ENCODE measurements around the gene NOP14.

NOP14 gene

DNA sequence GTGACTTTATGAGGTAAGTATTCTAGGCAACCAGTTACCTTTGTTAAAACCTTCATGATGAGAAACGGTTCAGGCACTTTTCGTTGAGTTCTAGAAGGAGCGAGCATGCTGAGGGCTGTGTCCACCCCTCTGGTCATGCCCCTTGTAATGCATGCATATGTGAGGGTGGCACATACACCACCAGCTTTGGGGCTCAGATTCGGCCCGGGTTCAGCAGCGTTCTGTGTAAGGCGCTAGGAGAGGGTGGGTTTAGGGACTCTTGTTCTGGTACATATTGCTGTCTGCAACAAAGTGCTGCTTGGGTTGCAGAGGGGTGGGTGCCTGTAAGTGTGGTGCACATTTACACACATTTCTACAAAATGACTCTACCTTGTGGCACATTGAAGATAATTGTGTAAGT is 54.5 kb downstream of the NOP14 start:
- H3K4me3 ChIP-seq (replicated peaks; ENCODE audit: insufficient read depth, low read length) = no peak overlapping the region
- DNase-seq (ENCODE audit: low read depth in 1 of 2, low spot score in 1 of 2) = no peak
- TF ChIP-seq, protein P1, sequence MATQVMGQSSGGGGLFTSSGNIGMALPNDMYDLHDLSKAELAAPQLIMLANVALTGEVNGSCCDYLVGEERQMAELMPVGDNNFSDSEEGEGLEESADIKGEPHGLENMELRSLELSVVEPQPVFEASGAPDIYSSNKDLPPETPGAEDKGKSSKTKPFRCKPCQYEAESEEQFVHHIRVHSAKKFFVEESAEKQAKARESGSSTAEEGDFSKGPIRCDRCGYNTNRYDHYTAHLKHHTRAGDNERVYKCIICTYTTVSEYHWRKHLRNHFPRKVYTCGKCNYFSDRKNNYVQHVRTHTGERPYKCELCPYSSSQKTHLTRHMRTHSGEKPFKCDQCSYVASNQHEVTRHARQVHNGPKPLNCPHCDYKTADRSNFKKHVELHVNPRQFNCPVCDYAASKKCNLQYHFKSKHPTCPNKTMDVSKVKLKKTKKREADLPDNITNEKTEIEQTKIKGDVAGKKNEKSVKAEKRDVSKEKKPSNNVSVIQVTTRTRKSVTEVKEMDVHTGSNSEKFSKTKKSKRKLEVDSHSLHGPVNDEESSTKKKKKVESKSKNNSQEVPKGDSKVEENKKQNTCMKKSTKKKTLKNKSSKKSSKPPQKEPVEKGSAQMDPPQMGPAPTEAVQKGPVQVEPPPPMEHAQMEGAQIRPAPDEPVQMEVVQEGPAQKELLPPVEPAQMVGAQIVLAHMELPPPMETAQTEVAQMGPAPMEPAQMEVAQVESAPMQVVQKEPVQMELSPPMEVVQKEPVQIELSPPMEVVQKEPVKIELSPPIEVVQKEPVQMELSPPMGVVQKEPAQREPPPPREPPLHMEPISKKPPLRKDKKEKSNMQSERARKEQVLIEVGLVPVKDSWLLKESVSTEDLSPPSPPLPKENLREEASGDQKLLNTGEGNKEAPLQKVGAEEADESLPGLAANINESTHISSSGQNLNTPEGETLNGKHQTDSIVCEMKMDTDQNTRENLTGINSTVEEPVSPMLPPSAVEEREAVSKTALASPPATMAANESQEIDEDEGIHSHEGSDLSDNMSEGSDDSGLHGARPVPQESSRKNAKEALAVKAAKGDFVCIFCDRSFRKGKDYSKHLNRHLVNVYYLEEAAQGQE (IDR thresholded peaks at IDR 0.05; ENCODE audit: insufficient replicate concordance, low read depth) = no peak
- no peak for TF ChIP-seq POLR2AphosphoS5 (IDR thresholded peaks at IDR 0.05; ENCODE audit: low read depth)
- no peak overlapping the region for H3K27ac ChIP-seq (replicated peaks)
- H3K27me3 ChIP-seq (ENCODE audit: insufficient read depth, poor library complexity, severe bottlenecking) = no peaks in the 10 kb centered on the region

DNA sequence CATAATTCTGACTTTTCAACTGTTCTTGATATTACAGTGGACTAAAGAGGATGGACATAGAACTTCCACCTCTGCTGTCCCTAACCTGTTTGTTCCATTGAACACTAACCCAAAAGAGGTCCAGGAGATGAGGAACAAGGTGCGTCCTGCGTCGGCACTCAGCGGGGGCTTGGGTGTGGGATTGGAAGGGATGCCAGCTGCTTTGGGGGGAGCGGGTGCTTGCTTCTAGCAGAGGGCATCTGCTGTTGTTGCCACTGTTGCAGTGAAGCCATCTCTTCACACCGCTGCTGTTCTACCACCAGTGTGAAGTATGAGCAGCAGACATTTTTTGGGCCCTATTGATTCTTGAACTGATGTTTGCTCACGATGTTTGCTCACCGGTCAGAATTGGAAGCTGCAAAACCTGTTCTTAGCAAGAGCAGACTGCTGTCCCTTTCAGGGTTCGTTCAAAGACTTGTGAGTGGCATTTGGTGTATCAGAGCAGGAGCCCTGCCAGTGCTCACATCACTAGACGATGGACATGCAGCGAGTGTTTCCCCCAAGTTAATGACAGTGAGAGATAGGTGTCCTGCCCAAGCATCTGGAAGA is 55.4 kb downstream of the NOP14 start:
- H3K27ac ChIP-seq (replicated peaks) = no peak overlapping the region
- TF ChIP-seq SPI1 (IDR thresholded peaks at IDR 0.05; ENCODE audit: borderline replicate concordance, low read depth) (no peak), GABPA (IDR thresholded peaks at IDR 0.05; ENCODE audit: low read depth) (no peak), POLR2AphosphoS5 (IDR thresholded peaks at IDR 0.05; ENCODE audit: low read depth) (no peak)
- TF ChIP-seq, protein P2, sequence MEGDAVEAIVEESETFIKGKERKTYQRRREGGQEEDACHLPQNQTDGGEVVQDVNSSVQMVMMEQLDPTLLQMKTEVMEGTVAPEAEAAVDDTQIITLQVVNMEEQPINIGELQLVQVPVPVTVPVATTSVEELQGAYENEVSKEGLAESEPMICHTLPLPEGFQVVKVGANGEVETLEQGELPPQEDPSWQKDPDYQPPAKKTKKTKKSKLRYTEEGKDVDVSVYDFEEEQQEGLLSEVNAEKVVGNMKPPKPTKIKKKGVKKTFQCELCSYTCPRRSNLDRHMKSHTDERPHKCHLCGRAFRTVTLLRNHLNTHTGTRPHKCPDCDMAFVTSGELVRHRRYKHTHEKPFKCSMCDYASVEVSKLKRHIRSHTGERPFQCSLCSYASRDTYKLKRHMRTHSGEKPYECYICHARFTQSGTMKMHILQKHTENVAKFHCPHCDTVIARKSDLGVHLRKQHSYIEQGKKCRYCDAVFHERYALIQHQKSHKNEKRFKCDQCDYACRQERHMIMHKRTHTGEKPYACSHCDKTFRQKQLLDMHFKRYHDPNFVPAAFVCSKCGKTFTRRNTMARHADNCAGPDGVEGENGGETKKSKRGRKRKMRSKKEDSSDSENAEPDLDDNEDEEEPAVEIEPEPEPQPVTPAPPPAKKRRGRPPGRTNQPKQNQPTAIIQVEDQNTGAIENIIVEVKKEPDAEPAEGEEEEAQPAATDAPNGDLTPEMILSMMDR (IDR thresholded peaks at IDR 0.05; ENCODE audit: insufficient read depth, low read length) = no peak
- TF ChIP-seq, protein P1 (IDR thresholded peaks at IDR 0.05; ENCODE audit: insufficient replicate concordance, low read depth) = no peak
- H3K4me3 ChIP-seq (replicated peaks; ENCODE audit: insufficient read depth, low read length) = no peak overlapping the region
- H3K27me3 ChIP-seq (ENCODE audit: insufficient read depth, poor library complexity, severe bottlenecking) = no peaks in the 10 kb centered on the region
- DNase-seq (ENCODE audit: low read depth in 1 of 2, low spot score in 1 of 2) = no peak

DNA sequence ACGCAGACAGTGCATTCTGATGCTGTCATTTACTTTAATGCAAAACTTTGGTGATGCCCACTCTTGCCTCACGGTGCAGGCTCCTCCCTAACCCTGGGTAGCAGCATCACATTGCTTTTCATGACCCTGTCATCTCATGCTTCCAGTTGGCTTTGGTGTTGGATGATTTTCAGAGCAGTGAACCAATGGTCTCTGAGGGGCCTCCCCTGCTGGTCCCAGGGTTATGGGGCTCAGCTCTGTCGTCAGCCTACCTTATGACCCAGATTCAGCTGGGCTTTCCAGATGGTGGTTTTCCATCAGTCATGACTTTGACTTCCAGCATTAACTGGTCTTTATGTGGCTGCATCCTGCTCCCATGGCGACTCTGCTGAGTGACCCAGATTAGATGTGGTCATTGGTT is 56.0 kb downstream of the NOP14 start:
- TF ChIP-seq POLR2AphosphoS5 (IDR thresholded peaks at IDR 0.05; ENCODE audit: low read depth) (no peak), GABPA (IDR thresholded peaks at IDR 0.05; ENCODE audit: low read depth) (no peak), SPI1 (IDR thresholded peaks at IDR 0.05; ENCODE audit: borderline replicate concordance, low read depth) (no peak)
- TF ChIP-seq, protein P2 (IDR thresholded peaks at IDR 0.05; ENCODE audit: insufficient read depth, low read length) = no peak
- TF ChIP-seq, protein P1 (IDR thresholded peaks at IDR 0.05; ENCODE audit: insufficient replicate concordance, low read depth) = no peak
- Histone ChIP-seq H3K27ac (replicated peaks) (no peak overlapping the region), H3K27me3 (ENCODE audit: insufficient read depth, poor library complexity, severe bottlenecking) (no peaks in the 10 kb centered on the region), H3K4me3 (replicated peaks; ENCODE audit: insufficient read depth, low read length) (no peak overlapping the region)
- DNase-seq (ENCODE audit: low read depth in 1 of 2, low spot score in 1 of 2) = no peak
